HFF-Myc (cell line): ENCODE measurements around the gene CTU2.

ENCODE experiments used
- DNase-seq: peaks from one replicate; pipeline ENCODE4 v3.0.0-alpha.2; 2011; ENCODE audit warnings: low read depth; ENCODE audit errors: extremely low read depth
- H3K4me3 ChIP-seq: replicated peaks from 2 replicates; pipeline ENCODE4 v1.5.1; 2011; ENCODE audit warnings: low read depth, mild to moderate bottlenecking, control low read depth, low read length
- TF ChIP-seq, protein P1 (sequence below): IDR thresholded peaks from 2 replicates; pipeline ENCODE4 v1.5.1; 2012; ENCODE audit warnings: mild to moderate bottlenecking, low read depth, low read length, control low read depth; ENCODE audit errors: missing control alignments

Gene CTU2

GRCh38 chr16:88687254-88687576, 19.1 kb upstream of the CTU2 start:
- DNase-seq, result no peak
- H3K4me3 ChIP-seq, result no peak overlapping the region
- TF ChIP-seq, protein P1, sequence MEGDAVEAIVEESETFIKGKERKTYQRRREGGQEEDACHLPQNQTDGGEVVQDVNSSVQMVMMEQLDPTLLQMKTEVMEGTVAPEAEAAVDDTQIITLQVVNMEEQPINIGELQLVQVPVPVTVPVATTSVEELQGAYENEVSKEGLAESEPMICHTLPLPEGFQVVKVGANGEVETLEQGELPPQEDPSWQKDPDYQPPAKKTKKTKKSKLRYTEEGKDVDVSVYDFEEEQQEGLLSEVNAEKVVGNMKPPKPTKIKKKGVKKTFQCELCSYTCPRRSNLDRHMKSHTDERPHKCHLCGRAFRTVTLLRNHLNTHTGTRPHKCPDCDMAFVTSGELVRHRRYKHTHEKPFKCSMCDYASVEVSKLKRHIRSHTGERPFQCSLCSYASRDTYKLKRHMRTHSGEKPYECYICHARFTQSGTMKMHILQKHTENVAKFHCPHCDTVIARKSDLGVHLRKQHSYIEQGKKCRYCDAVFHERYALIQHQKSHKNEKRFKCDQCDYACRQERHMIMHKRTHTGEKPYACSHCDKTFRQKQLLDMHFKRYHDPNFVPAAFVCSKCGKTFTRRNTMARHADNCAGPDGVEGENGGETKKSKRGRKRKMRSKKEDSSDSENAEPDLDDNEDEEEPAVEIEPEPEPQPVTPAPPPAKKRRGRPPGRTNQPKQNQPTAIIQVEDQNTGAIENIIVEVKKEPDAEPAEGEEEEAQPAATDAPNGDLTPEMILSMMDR, result no peak

GRCh38 chr16:88687676-88688012, 18.7 kb upstream of the CTU2 start:
- TF ChIP-seq, protein P1, result no peak
- H3K4me3 ChIP-seq, result no peak overlapping the region
- DNase-seq, result no peak

DNA sequence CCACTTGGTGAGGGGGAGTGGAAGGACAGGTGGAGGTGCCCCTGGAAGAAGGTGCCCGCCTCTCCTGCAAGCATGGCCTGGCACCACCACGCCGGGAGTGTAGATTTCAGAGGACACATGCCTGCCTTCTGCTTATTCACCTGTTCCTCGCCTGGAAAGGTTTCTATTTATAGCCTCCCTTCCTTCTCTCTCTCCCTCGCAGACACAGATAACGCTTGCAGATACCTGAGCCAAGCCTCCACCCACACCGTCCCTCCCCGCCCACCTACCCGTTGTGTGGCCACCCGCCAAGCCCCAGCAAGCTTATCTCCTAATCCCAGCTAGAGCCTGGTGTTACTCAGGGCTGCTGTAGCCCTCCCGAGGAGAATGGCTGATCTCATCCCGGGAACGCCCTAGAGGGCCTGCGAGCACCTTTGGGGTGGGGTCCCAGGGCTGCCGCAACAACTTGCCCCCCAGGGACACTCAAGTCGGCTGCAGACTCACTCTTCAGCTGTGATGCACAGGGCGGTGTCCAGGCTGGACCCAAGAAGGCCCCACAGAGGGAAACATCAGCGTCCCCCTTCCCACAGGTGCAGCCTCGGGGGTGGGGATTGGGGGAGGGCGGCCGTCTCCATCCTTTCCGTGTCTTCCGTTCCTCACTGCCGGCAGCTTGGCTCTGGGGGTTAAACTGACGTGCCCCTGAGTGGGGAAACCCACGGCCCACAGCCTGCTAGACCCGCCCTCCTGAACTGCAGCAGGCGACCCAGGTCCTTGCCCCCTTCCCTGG, 18.1 kb upstream of the CTU2 start:
- DNase-seq, result no peak
- TF ChIP-seq, protein P1, result no peak
- no peak overlapping the region for H3K4me3 ChIP-seq

DNA sequence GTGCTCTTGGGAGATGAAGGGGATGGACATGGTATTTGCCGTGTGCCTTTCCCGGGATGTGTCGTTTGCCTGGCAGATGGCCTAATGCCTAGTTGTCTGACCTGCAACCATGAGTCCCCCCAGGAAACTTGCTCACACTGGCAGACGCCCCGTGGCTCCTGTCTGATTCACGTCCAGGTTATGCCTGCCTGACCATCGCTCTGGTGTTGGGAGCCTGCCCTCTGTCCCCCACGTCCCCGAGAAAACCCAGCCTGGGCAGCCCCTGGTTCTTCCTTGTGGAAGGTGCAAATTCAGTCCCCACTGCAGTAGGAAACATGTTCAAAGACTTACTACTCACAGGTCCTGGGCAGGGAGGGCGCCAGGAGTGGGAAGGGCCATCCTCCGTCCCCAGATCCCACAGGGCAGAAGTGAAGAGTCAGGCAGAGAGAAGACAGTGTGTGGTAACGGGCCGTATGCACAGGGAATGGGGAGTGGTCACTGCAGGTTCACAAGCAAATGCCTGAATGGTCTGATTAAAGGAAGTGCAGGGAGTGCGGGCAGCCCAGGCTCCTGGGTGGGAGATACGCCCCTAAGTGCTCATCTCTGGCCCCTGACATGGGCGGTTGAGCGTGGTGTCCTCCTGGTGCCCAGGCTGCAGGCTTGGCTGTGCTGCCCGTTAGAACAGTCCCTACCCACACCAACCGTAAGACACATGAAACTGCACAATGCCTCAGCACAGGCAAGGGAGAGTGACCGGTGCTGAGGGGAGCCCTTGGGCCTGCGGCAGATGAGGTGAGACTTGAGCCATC, 15.8 kb upstream of the CTU2 start:
- no peak for DNase-seq
- TF ChIP-seq, protein P1, result no peak
- no peak overlapping the region for H3K4me3 ChIP-seq

GRCh38 chr16:88691129-88691813, 15.0 kb upstream of the CTU2 start:
- TF ChIP-seq, protein P1, result no peak
- no peak overlapping the region for H3K4me3 ChIP-seq
- no peak for DNase-seq

- no peak overlapping the region for H3K4me3 ChIP-seq
- TF ChIP-seq, protein P1, result no peak
- DNase-seq, result no peak
Observed at GRCh38 chr16:88691924-88692560, 14.3 kb upstream of the CTU2 start.
